RWPE1 (cell line): ENCODE measurements around the gene PRPF18.

Source experiments
- CTCF ChIA-PET: fragments of 350-600 bp; sonication (Branson Sonifier 250); formaldehyde crosslinking; extraction: SDS; loops from one replicate; lab custom pipeline; 2021; lab: Yijun Ruan, JAX
- POLR2A ChIA-PET: fragments of 400-600 bp; formaldehyde crosslinking; extraction: SDS; loops from one replicate; lab custom pipeline; 2020; ENCODE audit warnings: antibody characterized with exemption; ENCODE audit not compliant: low non-redundant PET; lab: Yijun Ruan, JAX
- DNase-seq: peaks from one replicate; pipeline ENCODE4 v3.0.0; 2012; ENCODE audit warnings: low spot score
- H3K27ac ChIP-seq: fragments of 450-650 bp; 2 replicates; pipeline ENCODE4 v1.5.1; 2017
- TF ChIP-seq, protein P1 (sequence below): fragments of 450-650 bp; conservative IDR thresholded peaks from 2 replicates; pipeline ENCODE4 v1.5.1; 2017; ENCODE audit warnings: low read depth, mild to moderate bottlenecking

Gene PRPF18

DNA sequence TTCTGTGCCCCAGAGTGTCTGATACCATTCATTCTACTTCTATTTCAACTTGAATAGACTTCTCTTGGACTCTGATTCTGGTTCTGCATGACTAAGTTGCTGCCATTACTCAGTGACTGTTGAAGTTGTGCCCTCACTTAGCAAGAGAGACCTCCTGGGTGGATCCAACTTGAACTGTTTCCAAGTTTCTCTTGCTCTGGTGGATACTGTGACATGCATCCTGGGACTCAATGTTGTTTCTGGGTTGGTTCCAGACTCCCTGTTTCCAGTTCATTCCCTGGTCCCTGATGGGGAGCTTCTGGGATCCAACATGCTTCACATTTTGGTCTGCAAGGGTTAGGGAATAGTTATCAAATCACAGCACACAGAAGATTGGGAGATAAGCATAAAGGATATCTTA is 26.2 kb upstream of the PRPF18 start:
- no peak overlapping the region for H3K27ac ChIP-seq
- TF ChIP-seq, protein P1, sequence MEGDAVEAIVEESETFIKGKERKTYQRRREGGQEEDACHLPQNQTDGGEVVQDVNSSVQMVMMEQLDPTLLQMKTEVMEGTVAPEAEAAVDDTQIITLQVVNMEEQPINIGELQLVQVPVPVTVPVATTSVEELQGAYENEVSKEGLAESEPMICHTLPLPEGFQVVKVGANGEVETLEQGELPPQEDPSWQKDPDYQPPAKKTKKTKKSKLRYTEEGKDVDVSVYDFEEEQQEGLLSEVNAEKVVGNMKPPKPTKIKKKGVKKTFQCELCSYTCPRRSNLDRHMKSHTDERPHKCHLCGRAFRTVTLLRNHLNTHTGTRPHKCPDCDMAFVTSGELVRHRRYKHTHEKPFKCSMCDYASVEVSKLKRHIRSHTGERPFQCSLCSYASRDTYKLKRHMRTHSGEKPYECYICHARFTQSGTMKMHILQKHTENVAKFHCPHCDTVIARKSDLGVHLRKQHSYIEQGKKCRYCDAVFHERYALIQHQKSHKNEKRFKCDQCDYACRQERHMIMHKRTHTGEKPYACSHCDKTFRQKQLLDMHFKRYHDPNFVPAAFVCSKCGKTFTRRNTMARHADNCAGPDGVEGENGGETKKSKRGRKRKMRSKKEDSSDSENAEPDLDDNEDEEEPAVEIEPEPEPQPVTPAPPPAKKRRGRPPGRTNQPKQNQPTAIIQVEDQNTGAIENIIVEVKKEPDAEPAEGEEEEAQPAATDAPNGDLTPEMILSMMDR, result no peak
- CTCF ChIA-PET, result interaction anchor here (0.6 to 0.7 kb wide), 2 partner anchors 322 to 564 kb away, joined by 3 read pairs; no protein-coding TSS in a partner anchor
- POLR2A ChIA-PET, result no interaction called here
- no peak for DNase-seq

- CTCF ChIA-PET, result no interaction called here
- DNase-seq, result no peak
Measured at GRCh38 chr10:13563481-13564445, 23.0 kb upstream of the PRPF18 start.

GRCh38 chr10:13564576-13564975 is 22.2 kb upstream of the PRPF18 start:
- TF ChIP-seq, protein P1, result no peak
- CTCF ChIA-PET, result interaction anchor here (0.6 to 0.7 kb wide), 2 partner anchors 1125 to 1571 kb away, joined by 3 to 4 read pairs; no protein-coding TSS in a partner anchor
- DNase-seq, result no peak
- POLR2A ChIA-PET, result no interaction called here
- no peak overlapping the region for H3K27ac ChIP-seq

More at GRCh38 chr10:13563481-13564445, 23.0 kb upstream of the PRPF18 start:
- no peak overlapping the region for H3K27ac ChIP-seq
- TF ChIP-seq, protein P1, result no peak
- POLR2A ChIA-PET, result no interaction called here

- TF ChIP-seq, protein P1, result no peak
- H3K27ac ChIP-seq, result no peak overlapping the region
- ChIA-PET CTCF (no interaction called here), POLR2A (no interaction called here)
- DNase-seq, result no peak
Measured at GRCh38 chr10:13567030-13567429, 19.7 kb upstream of the PRPF18 start.

DNA sequence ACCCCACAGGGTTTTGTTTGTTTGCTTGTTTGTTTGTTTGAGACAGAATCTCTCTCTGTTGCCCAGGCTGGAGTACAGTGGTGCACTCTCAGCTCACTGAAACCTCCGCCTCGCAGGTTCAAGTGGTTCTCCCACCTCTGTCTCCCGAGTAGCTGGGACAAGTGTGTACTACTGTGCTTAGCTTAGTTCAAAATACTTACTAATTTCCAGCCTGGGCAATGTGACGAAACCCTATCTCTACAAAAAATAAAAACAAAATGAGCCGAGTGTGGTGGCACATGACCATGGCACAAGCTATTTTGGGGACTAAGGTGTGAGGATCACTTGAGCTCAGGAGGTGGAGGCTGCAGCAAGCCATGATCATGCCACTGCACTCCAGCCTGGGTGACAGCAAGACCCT is 15.2 kb upstream of the PRPF18 start:
- CTCF ChIA-PET, result no interaction called here
- no peak overlapping the region for H3K27ac ChIP-seq
- TF ChIP-seq, protein P1, result no peak
- no peak for DNase-seq
- POLR2A ChIA-PET, result no interaction called here

DNA sequence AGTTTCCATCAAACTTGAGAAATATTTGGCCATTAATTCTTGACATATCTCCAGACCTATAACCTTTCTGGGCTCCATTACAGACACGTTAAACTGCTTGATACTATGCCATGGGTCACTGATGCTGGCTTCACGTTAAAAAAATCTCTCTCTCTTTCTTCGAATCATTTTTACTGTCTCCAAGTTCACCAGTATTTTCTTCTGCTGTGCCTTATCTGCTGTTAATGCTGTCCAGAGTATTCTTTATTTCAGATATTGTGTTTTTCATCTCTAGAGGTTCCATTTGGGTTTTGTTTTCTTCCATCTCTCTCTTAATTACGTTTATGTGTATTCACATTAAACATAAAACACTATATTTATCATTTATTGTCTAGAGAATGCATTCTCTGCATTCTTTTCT is 12.8 kb upstream of the PRPF18 start:
- ChIA-PET CTCF (no interaction called here), POLR2A (no interaction called here)
- TF ChIP-seq, protein P1, result no peak
- DNase-seq, result no peak
- no peak overlapping the region for H3K27ac ChIP-seq
